Aorta (tissue), 5 donors: ENCODE measurements around the gene NRL. TPM values are rescaled to one million over a fixed set of nuclear protein-coding genes. Genes with fewer than 3 reads are reported as not detected.
"Not testable (repeated sequence)": the region's sequence is repeated elsewhere in the genome, so short reads cannot be mapped to it uniquely, and the experiment has no call there.

Source experiments
- ATAC-seq: fragments of 200-7000 bp; cut with Tn5 transposase; one replicate; pipeline ENCODE4 v1.9.1; 2022; ENCODE audit warnings: moderate library complexity; ENCODE audit not compliant: low FRiP score
- DNase-seq, 2 donors: peaks; one replicate each; pipeline ENCODE4 v3.0.0-alpha.2; 2020
- H3K27ac ChIP-seq, 2 donors: one replicate each; pipeline ENCODE4 v1.5.1; 2013; ENCODE audit warnings: low read length in 2 of 2, mild to moderate bottlenecking in 2 of 2, moderate library complexity in 2 of 2, control low read depth in 1 of 2, inconsistent platforms in 1 of 2, low read depth in 1 of 2
- H3K27me3 ChIP-seq, 2 donors: one replicate each; pipeline ENCODE4 v1.6.1; 2013; ENCODE audit warnings: control low read depth in 1 of 2, low read length in 1 of 2, mild to moderate bottlenecking in 1 of 2, moderate library complexity in 1 of 2; ENCODE audit not compliant: insufficient read depth in 2 of 2, control insufficient read depth in 1 of 2
- H3K36me3 ChIP-seq, 2 donors: one replicate each; pipeline ENCODE4 v1.6.1; 2013; ENCODE audit warnings: control low read depth in 1 of 2, low read length in 1 of 2, mild to moderate bottlenecking in 1 of 2; ENCODE audit not compliant: insufficient read depth in 2 of 2, control insufficient read depth in 1 of 2
- H3K4me1 ChIP-seq, 2 donors: one replicate each; pipeline ENCODE4 v1.6.1; 2013; ENCODE audit warnings: low read length in 2 of 2, control low read depth in 1 of 2, mild to moderate bottlenecking in 1 of 2, moderate library complexity in 1 of 2; ENCODE audit not compliant: insufficient read depth in 2 of 2, control insufficient read depth in 1 of 2
- H3K4me3 ChIP-seq, 2 donors: one replicate each; pipeline ENCODE4 v1.5.1; 2013; ENCODE audit warnings: low read length in 2 of 2, control low read depth in 1 of 2, mild to moderate bottlenecking in 1 of 2
- H3K9me3 ChIP-seq: one replicate; pipeline ENCODE4 v1.6.1; 2013; ENCODE audit warnings: mild to moderate bottlenecking, low read length; ENCODE audit not compliant: control insufficient read depth
- WGBS, 2 donors: extraction: QIAGEN DNeasy Blood & Tissue Kit; methylation state at CpG; one replicate each; pipeline ENCODE4 v1.1.7; 2013; 5-methylcytosine and 5-hydroxymethylcytosine counted together
- intact Hi-C, 2 donors: fragments of 100-400 bp; cut with DNase I; formaldehyde crosslinking; loops; one replicate each; pipeline versions ENCODE4 v1.14.2 to v1.15.0; 2022
- polyA plus RNA-seq, 2 donors: library from polyadenylated mRNA; stranded (reverse); fragments of 200-250 nt; gene quantifications; one replicate each; pipeline ENCODE4 v1.2.3, GENCODE V29; 2013
- total RNA-seq, 2 donors: library from RNA; stranded (reverse); fragmentation: NEBNext Ultra II Directional; extraction: Animal tissue kit (Norgen Biotek cat#: 25700); gene quantifications; one replicate each; pipeline ENCODE4 v1.2.1, GENCODE V29; 2021
- donor health status: healthy with polysubstance abuse.
- donor health status: Bipolar disorder and iron deficiency.
- donor health status: DM: no; HTN: no; CAD: no.
- donor health status: DM: no; HTN: no; CAD: no.
- donor health status: DM: yes; HTN: yes; CAD: no.

NRL gene
- total and polyA plus RNA-seq, 4 donors, result 0.63 to 1.4 (median 1.2) TPM

DNA sequence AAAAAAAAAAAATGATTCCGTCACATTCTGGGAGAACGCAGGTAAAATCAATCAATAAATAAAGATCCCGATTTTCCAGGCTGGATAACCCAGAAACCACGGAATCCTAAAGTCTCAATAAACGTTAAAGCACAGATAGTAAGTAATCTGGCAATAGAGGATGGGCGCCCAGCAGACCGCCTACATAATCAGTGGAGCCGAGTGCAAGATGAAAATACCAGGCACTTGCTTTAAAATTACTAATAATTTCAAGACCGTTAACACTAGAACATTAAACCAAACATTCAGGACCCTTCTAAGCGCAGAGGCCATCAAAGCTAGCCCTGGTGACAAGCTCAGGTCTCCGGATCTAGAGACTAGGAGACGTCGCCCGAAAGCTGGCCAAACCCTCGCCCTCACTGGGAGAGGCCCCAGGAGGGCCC is 1.4 kb downstream of the NRL start:
- H3K27ac ChIP-seq, result peak overlapping the region; percentile 98 to 100
- DNase-seq, result no peak
- peak overlapping the region; percentile 43 to 71 for H3K4me3 ChIP-seq
- no peaks in the 10 kb centered on the region for H3K27me3 ChIP-seq
- H3K9me3 ChIP-seq, result no peaks in the 10 kb centered on the region
- H3K4me1 ChIP-seq, result no peaks in the 10 kb centered on the region
- H3K36me3 ChIP-seq, result no peaks in the 10 kb centered on the region
- 18 to 20% methylated on average over 15 of the region's 15 CpGs for WGBS, 2 donors
- intact Hi-C loops, result loop anchor here (5.0 to 10.0 kb wide), 3 partner anchors 34 to 321 kb away; partner anchors contain the start of genes IRF9 (in 1 of the 2), PSME2 (in 1 of the 2) and RNF31 (in 1 of the 2)
- peak; percentile 0 for ATAC-seq

DNA sequence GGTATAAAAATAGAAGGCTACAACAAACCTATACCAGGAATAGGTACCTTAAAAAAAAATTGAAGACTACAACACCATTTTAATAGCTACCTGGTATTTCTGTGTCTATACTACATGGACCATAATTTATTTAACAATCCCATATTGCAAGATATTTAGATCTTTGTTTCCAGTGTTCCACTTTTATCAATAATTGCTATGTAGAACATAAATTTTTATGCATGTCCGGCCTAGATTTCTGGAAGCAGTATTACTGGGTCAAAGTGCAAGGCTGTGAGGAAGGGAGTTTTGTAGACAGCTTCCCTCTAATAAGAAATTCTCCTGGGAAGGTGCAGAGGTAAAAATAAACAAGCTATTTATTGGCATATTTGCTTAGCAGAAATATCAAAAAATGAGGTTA is 4.2 kb downstream of the NRL start:
- intact Hi-C loops, result loop anchor here (5.0 to 10.0 kb wide), 3 partner anchors 37 to 324 kb away; partner anchors contain the start of genes IRF9 (in 1 of the 2), PSME2 (in 1 of the 2) and RNF31 (in 1 of the 2)
- no peak overlapping the region for H3K4me3 ChIP-seq
- H3K36me3 ChIP-seq, result no peaks in the 10 kb centered on the region
- H3K9me3 ChIP-seq, result no peaks in the 10 kb centered on the region
- no peak overlapping the region for H3K27ac ChIP-seq
- DNase-seq (no peak), ATAC-seq (no peak)
- no peaks in the 10 kb centered on the region for H3K27me3 ChIP-seq
- no peaks in the 10 kb centered on the region for H3K4me1 ChIP-seq
- WGBS, 2 donors, result 76 to 89% methylated on average over 1 of the region's 1 CpG

DNA sequence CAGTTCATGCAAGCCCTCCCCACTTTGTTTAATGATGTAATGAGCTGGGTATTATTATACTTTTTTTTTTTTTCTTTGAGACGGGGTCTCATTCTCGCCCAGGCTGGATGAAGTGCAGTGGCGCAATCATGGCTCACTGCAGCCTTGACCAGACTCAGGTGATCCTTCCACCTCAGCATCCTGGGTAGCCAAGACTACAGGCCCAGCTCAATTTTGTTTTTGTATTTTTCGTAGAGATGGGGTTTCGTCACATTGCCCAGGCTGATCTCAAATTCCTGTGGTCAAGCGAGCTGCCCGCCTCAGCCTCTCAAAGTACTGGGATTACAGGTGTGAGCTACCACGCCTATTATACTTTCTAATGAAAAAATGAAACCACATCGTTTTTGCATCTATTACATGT is 4.7 kb downstream of the NRL start:
- H3K27me3 ChIP-seq, result no peaks in the 10 kb centered on the region
- peak in 1 of 2 donors; percentile 23 for DNase-seq
- intact Hi-C loops, result loop anchor here (5.0 to 10.0 kb wide), 3 partner anchors 37 to 325 kb away; partner anchors contain the start of genes IRF9 (in 1 of the 2), PSME2 (in 1 of the 2) and RNF31 (in 1 of the 2)
- no peaks in the 10 kb centered on the region for H3K36me3 ChIP-seq
- 84 to 88% methylated on average over 9 of the region's 9 CpGs for WGBS, 2 donors
- H3K4me1 ChIP-seq, result no peaks in the 10 kb centered on the region
- H3K4me3 ChIP-seq, result no peak overlapping the region
- H3K9me3 ChIP-seq, result no peaks in the 10 kb centered on the region
- no peak overlapping the region for H3K27ac ChIP-seq
- no peak for ATAC-seq

DNA sequence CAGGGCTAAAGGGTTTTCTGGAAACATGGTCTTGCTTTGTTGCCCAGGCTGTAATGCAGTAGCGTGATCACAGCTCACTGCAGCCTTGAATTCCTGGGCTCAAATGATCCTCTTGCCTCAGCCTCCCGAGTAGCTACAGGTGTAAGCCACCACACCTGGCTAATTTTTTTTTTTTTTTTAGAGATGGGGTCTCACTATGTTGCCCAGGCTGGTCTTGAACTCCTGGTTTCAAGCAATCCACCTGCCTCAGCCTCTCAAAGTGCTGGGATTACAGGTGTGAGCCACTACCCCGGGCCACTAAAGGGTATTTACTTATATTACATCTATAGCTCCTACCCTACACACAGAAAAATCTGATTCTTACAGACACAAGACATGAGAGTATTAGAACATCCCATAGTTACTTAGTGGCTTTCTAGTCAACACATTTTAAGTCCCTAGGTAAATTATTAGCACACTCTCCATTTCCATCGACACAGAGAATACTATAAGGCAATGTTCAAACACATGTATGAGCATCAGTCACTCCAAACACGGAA is 6.3 kb downstream of the NRL start:
- ATAC-seq, result no peak
- intact Hi-C loops, result loop anchor here (1.0 to 5.0 kb wide), 2 partner anchors 14 to 51 kb away; partner anchors contain the start of gene PCK2 (in 1 of the 2)
- Histone ChIP-seq H3K4me1 (no peaks in the 10 kb centered on the region), H3K27me3 (no peaks in the 10 kb centered on the region), H3K36me3 (no peaks in the 10 kb centered on the region), H3K27ac (no peak overlapping the region), H3K9me3 (no peaks in the 10 kb centered on the region), H3K4me3 (no peak overlapping the region)
- 39 to 43% methylated on average over 5 of the region's 5 CpGs for WGBS, 2 donors
- no peak for DNase-seq

DNA sequence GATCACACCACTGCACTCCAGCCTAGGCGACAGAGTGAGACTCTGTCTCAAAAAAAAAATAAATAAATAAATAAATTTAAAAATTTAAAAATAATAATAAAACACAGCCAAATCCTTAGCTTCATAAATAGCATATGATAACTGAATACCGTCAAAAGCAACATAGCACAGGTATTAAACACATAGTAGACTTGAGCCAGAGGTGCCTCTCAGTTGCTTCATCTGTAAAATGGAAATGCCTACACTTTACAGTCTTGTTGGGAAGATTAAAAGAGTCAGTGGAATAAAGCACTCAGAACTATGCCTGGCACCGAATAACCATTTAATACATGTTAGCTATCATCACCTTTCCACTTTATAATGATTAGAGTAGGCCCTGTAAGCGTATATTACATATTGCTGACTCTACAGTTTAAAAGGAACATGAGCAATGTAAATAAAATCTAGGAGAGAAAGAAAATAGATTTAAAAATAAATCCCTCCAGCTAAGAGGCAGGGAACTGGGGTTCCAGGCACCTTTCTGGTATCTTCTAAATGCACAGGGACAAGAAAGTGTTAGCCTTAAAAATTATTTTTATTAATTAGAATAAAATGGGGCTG is 8.0 kb downstream of the NRL start:
- no peak for ATAC-seq
- Histone ChIP-seq H3K36me3 (no peaks in the 10 kb centered on the region), H3K27ac (no peak overlapping the region), H3K27me3 (no peaks in the 10 kb centered on the region), H3K4me1 (no peaks in the 10 kb centered on the region), H3K4me3 (no peak overlapping the region), H3K9me3 (no peaks in the 10 kb centered on the region)
- intact Hi-C loops, result loop anchor here in 1 of 2 donors (5.0 kb wide), 1 partner anchor 49 kb away; no protein-coding TSS in a partner anchor
- no peak for DNase-seq
- 85 to 86% methylated on average over 4 of the region's 4 CpGs for WGBS, 2 donors

DNA sequence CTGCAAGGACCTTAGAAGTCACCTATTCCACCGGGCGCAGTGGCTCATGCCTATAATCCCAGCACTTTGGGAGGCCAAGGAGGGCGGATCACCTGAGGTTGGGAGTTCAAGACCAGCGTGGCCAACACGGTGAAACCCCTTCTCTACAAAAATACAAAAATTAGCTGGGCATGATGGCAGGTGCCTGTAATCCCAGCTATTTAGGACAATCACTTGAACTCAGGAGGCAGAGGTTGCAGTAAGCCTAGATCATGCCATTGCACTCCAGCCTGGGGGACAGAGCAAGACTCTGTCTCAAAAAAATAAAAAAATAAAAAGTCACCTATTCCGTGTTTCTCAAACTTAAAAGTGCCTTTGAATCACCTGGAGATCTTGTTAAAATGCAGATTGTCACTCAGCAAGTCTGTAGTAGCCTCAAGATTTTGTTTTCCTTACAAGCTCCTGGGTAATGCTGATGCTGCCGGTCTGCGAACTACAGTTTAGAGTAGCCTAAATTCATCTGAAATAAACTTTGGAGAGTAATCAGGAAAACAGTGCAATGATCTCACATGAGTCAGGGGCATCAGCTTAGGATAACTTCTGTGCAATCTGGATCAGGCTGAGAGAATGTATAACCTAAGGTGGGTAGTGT is 9.0 kb downstream of the NRL start:
- H3K4me1 ChIP-seq, H3K36me3 ChIP-seq, H3K27me3 ChIP-seq, H3K9me3 ChIP-seq, H3K4me3 ChIP-seq, ATAC-seq, H3K27ac ChIP-seq: not testable (repeated sequence)
- intact Hi-C loops, result loop anchor here in 1 of 2 donors (5.0 kb wide), 1 partner anchor 48 kb away; no protein-coding TSS in a partner anchor
- WGBS, 2 donors, result 91 to 93% methylated on average over 8 of the region's 8 CpGs
- peak in 1 of 2 donors; percentile 15 for DNase-seq

DNA sequence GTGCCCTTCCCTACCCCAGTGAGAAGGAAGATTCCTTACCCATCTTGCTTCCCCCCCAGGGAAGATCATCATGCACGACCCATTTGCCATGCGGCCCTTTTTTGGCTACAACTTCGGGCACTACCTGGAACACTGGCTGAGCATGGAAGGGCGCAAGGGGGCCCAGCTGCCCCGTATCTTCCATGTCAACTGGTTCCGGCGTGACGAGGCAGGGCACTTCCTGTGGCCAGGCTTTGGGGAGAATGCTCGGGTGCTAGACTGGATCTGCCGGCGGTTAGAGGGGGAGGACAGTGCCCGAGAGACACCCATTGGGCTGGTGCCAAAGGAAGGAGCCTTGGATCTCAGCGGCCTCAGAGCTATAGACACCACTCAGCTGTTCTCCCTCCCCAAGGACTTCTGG is 11.3 kb downstream of the NRL start:
- Histone ChIP-seq H3K4me1 (no peaks in the 10 kb centered on the region), H3K27me3 (no peaks in the 10 kb centered on the region), H3K4me3 (no peak overlapping the region), H3K36me3 (no peaks in the 10 kb centered on the region), H3K9me3 (no peaks in the 10 kb centered on the region), H3K27ac (no peak overlapping the region)
- ATAC-seq, result no peak
- DNase-seq, result peak in 1 of 2 donors; percentile 26
- intact Hi-C loops, result no loop called here
- WGBS, 2 donors, result 91 to 93% methylated on average over 13 of the region's 13 CpGs

DNA sequence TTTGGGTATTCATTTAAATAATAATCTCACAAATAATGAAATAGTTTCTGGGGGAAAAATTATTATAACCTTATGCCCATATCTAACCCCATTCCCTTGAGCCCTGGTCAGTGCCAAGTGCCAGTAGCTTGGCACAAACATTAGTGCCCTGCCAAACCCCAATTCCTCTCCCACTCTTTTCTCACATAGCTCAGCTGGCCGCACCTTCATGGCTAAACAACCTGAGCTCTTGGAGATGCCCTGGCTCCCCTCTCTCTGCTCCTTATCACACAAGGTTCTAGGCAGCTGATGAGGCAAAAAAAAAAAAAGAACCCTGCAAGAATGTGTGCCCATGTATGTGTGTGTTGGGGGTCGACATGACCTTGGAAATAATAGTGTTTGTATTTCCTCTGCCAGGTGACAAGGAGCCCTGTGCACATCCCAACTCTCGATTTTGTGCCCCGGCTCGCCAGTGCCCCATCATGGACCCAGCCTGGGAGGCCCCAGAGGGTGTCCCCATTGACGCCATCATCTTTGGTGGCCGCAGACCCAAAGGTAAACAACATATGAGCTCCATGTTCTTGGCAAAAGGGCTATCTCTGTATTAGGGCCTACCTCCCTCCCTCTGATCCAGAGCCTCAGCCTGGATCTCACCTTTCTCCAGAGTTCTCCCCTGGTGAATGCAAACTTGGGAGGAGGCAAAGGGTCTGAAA is 12.2 kb downstream of the NRL start:
- intact Hi-C loops, result no loop called here
- Histone ChIP-seq H3K4me3 (no peak overlapping the region), H3K36me3 (no peaks in the 10 kb centered on the region), H3K27ac (no peak overlapping the region), H3K9me3 (no peaks in the 10 kb centered on the region), H3K27me3 (no peaks in the 10 kb centered on the region), H3K4me1 (no peaks in the 10 kb centered on the region)
- DNase-seq (peak in 1 of 2 donors; percentile 24), ATAC-seq (no peak)
- WGBS, 2 donors, result 88 to 89% methylated on average over 7 of the region's 7 CpGs
